ENCODE results near the gene SMAD1.

The SMAD1 gene

DNA sequence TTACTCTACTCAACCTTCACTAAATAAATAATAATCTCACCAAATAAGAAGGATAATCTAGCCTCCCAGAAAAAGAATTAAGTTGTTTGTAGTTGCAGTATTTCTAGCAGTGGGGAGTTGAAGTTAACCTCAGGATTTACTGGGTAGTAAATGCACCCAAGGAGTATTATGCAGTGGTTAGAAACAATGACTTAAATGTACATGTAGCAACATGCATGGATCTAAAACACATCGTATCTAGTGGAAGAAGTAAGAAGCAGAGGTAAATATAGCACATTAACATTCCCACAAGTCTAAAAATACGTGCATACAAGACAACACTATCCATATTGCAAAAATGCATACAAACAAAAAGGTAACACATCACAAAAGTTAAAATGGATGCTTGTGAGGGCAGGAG lies 44.2 kb upstream of the SMAD1 start:
- intact Hi-C loops (cut with DNase I; ENCODE audit: low total_unique reads): no loop called here

GRCh38 chr4:145438298-145438697 lies 43.4 kb upstream of the SMAD1 start:
- DNase-seq: no peak
- H3K36me3 ChIP-seq: no peaks in the 10 kb centered on the region
- intact Hi-C loops (cut with DNase I; ENCODE audit: low total_unique reads): no loop called here
- H3K4me1 ChIP-seq: no peaks in the 10 kb centered on the region
- no peak overlapping the region for H3K4me3 ChIP-seq
- peaks cover 0 to 4% (median 0%) of the 10 kb centered on the region in 3 donors for H3K9me3 ChIP-seq
- H3K27ac ChIP-seq: no peak overlapping the region
- TF ChIP-seq, protein P1, sequence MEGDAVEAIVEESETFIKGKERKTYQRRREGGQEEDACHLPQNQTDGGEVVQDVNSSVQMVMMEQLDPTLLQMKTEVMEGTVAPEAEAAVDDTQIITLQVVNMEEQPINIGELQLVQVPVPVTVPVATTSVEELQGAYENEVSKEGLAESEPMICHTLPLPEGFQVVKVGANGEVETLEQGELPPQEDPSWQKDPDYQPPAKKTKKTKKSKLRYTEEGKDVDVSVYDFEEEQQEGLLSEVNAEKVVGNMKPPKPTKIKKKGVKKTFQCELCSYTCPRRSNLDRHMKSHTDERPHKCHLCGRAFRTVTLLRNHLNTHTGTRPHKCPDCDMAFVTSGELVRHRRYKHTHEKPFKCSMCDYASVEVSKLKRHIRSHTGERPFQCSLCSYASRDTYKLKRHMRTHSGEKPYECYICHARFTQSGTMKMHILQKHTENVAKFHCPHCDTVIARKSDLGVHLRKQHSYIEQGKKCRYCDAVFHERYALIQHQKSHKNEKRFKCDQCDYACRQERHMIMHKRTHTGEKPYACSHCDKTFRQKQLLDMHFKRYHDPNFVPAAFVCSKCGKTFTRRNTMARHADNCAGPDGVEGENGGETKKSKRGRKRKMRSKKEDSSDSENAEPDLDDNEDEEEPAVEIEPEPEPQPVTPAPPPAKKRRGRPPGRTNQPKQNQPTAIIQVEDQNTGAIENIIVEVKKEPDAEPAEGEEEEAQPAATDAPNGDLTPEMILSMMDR (IDR thresholded peaks at IDR 0.05): no peak
- H3K27me3 ChIP-seq: peaks cover 0 to 4% of the 10 kb centered on the region in 2 donors

More for the DNA sequence above, 44.2 kb upstream of the SMAD1 start:
- no peaks in the 10 kb centered on the region for H3K36me3 ChIP-seq
- no peak overlapping the region for H3K4me3 ChIP-seq
- TF ChIP-seq, protein P1 (IDR thresholded peaks at IDR 0.05): no peak
- H3K27ac ChIP-seq: no peak overlapping the region
- DNase-seq: no peak
- H3K9me3 ChIP-seq: peaks cover 0 to 4% (median 0%) of the 10 kb centered on the region in 3 donors
- H3K27me3 ChIP-seq: peaks cover 0 to 4% of the 10 kb centered on the region in 2 donors
- no peaks in the 10 kb centered on the region for H3K4me1 ChIP-seq

- Histone ChIP-seq H3K4me3 (no peak overlapping the region), H3K27ac (no peak overlapping the region), H3K4me1 (no peaks in the 10 kb centered on the region), H3K36me3 (no peaks in the 10 kb centered on the region), H3K9me3 (peaks cover 0 to 3% (median 2%) of the 10 kb centered on the region in 3 donors), H3K27me3 (peaks cover 0 to 4% of the 10 kb centered on the region in 2 donors)
- DNase-seq: no peak
- intact Hi-C loops (cut with DNase I; ENCODE audit: low total_unique reads): no loop called here
- TF ChIP-seq, protein P1 (IDR thresholded peaks at IDR 0.05): no peak
Measured at GRCh38 chr4:145440292-145441007, 41.2 kb upstream of the SMAD1 start.

GRCh38 chr4:145446184-145446583 lies 35.5 kb upstream of the SMAD1 start:
- TF ChIP-seq, protein P1 (IDR thresholded peaks at IDR 0.05): no peak
- intact Hi-C loops (cut with DNase I; ENCODE audit: low total_unique reads): no loop called here

GRCh38 chr4:145451895-145452294 lies 29.8 kb upstream of the SMAD1 start:
- DNase-seq: no peak
- H3K9me3 ChIP-seq: no peaks in the 10 kb centered on the region
- no peak overlapping the region for H3K4me3 ChIP-seq
- intact Hi-C loops (cut with DNase I; ENCODE audit: low total_unique reads): no loop called here
- H3K36me3 ChIP-seq: no peaks in the 10 kb centered on the region
- TF ChIP-seq, protein P1 (IDR thresholded peaks at IDR 0.05): no peak
- no peak overlapping the region for H3K27ac ChIP-seq
- H3K4me1 ChIP-seq: no peaks in the 10 kb centered on the region
- H3K27me3 ChIP-seq: no peaks in the 10 kb centered on the region

More at GRCh38 chr4:145446184-145446583, 35.5 kb upstream of the SMAD1 start:
- H3K9me3 ChIP-seq: peaks cover 0 to 10% (median 4%) of the 10 kb centered on the region in 3 donors
- H3K4me1 ChIP-seq: no peaks in the 10 kb centered on the region
- no peak overlapping the region for H3K27ac ChIP-seq
- no peaks in the 10 kb centered on the region for H3K36me3 ChIP-seq
- DNase-seq: no peak
- H3K27me3 ChIP-seq: no peaks in the 10 kb centered on the region
- no peak overlapping the region for H3K4me3 ChIP-seq

Measured in tibial artery (tissue), 4 donors.